HepG2 (cell line): ENCODE measurements around the gene MDM4. TPM values are rescaled to one million over a fixed set of nuclear protein-coding genes. Genes with fewer than 3 reads are reported as not detected.

Source experiments
- ATAC-seq: fragments of 200-7000 bp; cut with Tn5 transposase; 3 replicates; pipeline ENCODE4 v1.9.1; 2020; ENCODE audit warnings: mild to moderate bottlenecking, moderate library complexity
- BruUV-seq: library from RNA; stranded (reverse); fragments of 400-500 nt; replicated peaks from 2 replicates; lab custom pipeline; 2021; lab: Mats Ljungman, UMichigan
- CTCF ChIA-PET: fragments of 300-600 bp; formaldehyde crosslinking; extraction: SDS; loops from one replicate; lab custom pipeline; 2021; ENCODE audit warnings: low total read pairs, inconsistent platforms, low intra/inter-chr PET ratio; lab: Yijun Ruan, JAX
- POLR2A ChIA-PET: fragments of 350-600 bp; sonication (Branson Sonifier 250); formaldehyde crosslinking; loops from one replicate; lab custom pipeline; 2020; ENCODE audit warnings: antibody characterized with exemption, inconsistent platforms; lab: Yijun Ruan, JAX
- DNase-seq: peaks from one replicate; pipeline ENCODE4 v3.0.0-alpha.2; 2015; ENCODE audit warnings: low spot score
- FAIRE-seq: peaks from 3 replicates; lab custom pipeline; 2011; peaks lifted over from hg19 to GRCh38; lab: Jason Lieb, UNC
- H2AFZ ChIP-seq: one replicate; pipeline ENCODE4 v1.6.1; 2011; ENCODE audit warnings: low read length, inconsistent platforms
- H3K27ac ChIP-seq: fragments of 300-600 bp; 3 replicates; pipeline ENCODE4 v1.8.0; 2011; ENCODE audit warnings: mixed run types, mild to moderate bottlenecking, mixed read lengths, low read length, inconsistent platforms; ENCODE audit not compliant: insufficient read depth; ENCODE audit errors: extremely low read length
- H3K27me3 ChIP-seq, 2 experiments: fragments of 200-600 bp in 1 of 2; 2 replicates in 1 of 2; 3 replicates in 1 of 2; pipeline versions ENCODE4 v1.6.0 to v1.8.0; 2011; ENCODE audit warnings: low read length in 2 of 2, mild to moderate bottlenecking in 2 of 2, moderate library complexity in 2 of 2, inconsistent platforms in 1 of 2; ENCODE audit not compliant: insufficient read depth in 2 of 2, control insufficient read depth in 1 of 2
- H3K36me3 ChIP-seq, 2 experiments: fragments of 200-600 bp in 1 of 2; replicated peaks in 1 of 2; 2 replicates in 1 of 2; 3 replicates in 1 of 2; pipeline versions ENCODE4 v1.5.1 to v1.8.0; 2011; ENCODE audit warnings: low read length in 2 of 2, inconsistent platforms in 1 of 2; ENCODE audit not compliant: insufficient read depth in 2 of 2, control insufficient read depth in 1 of 2
- H3K4me1 ChIP-seq: 2 replicates; pipeline ENCODE4 v1.5.1; 2012; ENCODE audit warnings: low read length, inconsistent platforms; ENCODE audit not compliant: insufficient read depth
- H3K4me2 ChIP-seq: 2 replicates; pipeline ENCODE4 v1.6.0; 2011; ENCODE audit warnings: low read depth, low read length, inconsistent platforms
- H3K4me3 ChIP-seq, 3 experiments: fragments of 200-600 bp in 1 of 3; sonication (generic), shearing (Covaris generic) in 1 of 3; replicated peaks in 1 of 3; 2 replicates each; pipeline ENCODE4 v1.5.1; 2011 to 2016; ENCODE audit warnings: low read length in 3 of 3, inconsistent platforms in 2 of 3, low read depth in 2 of 3, mild to moderate bottlenecking in 2 of 3, control low read depth in 1 of 3, mixed read lengths in 1 of 3; ENCODE audit not compliant: insufficient read depth in 1 of 3
- H3K79me2 ChIP-seq: one replicate; pipeline ENCODE4 v1.6.1; 2011; ENCODE audit warnings: low read length, inconsistent platforms; ENCODE audit not compliant: insufficient read depth
- H3K9ac ChIP-seq: 2 replicates; pipeline ENCODE4 v1.6.0; 2011; ENCODE audit warnings: mild to moderate bottlenecking, low read depth, low read length, inconsistent platforms; ENCODE audit not compliant: insufficient read depth
- H3K9me3 ChIP-seq: 2 replicates; pipeline ENCODE4 v1.5.1; 2012; ENCODE audit warnings: mild to moderate bottlenecking, low read length
- H4K20me1 ChIP-seq: 2 replicates; pipeline ENCODE4 v1.6.0; 2011; ENCODE audit warnings: inconsistent platforms, mild to moderate bottlenecking, low read length, moderate library complexity; ENCODE audit not compliant: insufficient read depth
- ETV5 ChIP-seq: IDR thresholded peaks from 2 replicates; pipeline ENCODE4 v1.6.1; 2018; ENCODE audit warnings: missing biosample characterization, missing genetic modification reagents, inconsistent platforms, borderline replicate concordance
- MAFF ChIP-seq: IDR thresholded peaks from 2 replicates; pipeline ENCODE4 v1.6.1; 2011; ENCODE audit warnings: low read depth, low read length, improper control_type of control experiment
- MAFK ChIP-seq, 2 experiments: IDR thresholded peaks in 1 of 2; conservative IDR thresholded peaks in 1 of 2; 2 replicates each; pipeline ENCODE4 v1.6.1; 2011; ENCODE audit warnings: improper control_type of control experiment in 2 of 2, low read length in 2 of 2
- ZNF136 ChIP-seq: sonication (generic); formaldehyde crosslinking; IDR thresholded peaks from 2 replicates; pipeline ENCODE4 v1.8.1; 2022; ENCODE audit warnings: low read depth, mild to moderate bottlenecking, moderate library complexity, missing genetic modification reagents
- ZNF431 ChIP-seq: sonication (generic); formaldehyde crosslinking; IDR thresholded peaks from 2 replicates; pipeline ENCODE4 v1.9.0; 2022; ENCODE audit warnings: missing genetic modification reagents, low read depth, mild to moderate bottlenecking, borderline replicate concordance
- ZNF562 ChIP-seq: sonication (generic); formaldehyde crosslinking; IDR thresholded peaks from 2 replicates; pipeline ENCODE4 v1.8.0; 2022; ENCODE audit warnings: missing genetic modification reagents, borderline replicate concordance
- WGBS: methylation state at CpG from one replicate; pipeline ENCODE4 v1.1.6; 2017; ENCODE audit warnings: low lambda C conversion rate; 5-methylcytosine and 5-hydroxymethylcytosine counted together
- in situ Hi-C: cut with HindIII; loops from 2 replicates; pipeline ENCODE4 v1.10.0; 2017; ENCODE audit warnings: low pct_unique_long_range_greater_than_20kb; ENCODE audit not compliant: extremely low pct_ligation_motif_present
- intact Hi-C: fragments of 100-400 bp; cut with micrococcal nuclease; formaldehyde crosslinking; loops from one replicate; pipeline ENCODE4 v1.10.0; 2022; ENCODE audit not compliant: unreplicated experiment
- polyA plus RNA-seq, 8 experiments: library from polyadenylated mRNA; depleted of rRNA in 3 of 8; stranded (reverse) in 7 of 8; unstranded in 1 of 8; fragments of >200 nt; fragmentation: Illumina TruSeq in 4 of 8; extraction: Trizol in 4 of 8; gene quantifications; 2 replicates each; pipeline versions ENCODE4 v1.2.1 to v1.2.3, GENCODE V29; 2011 to 2016; ENCODE audit warnings: low read depth in 4 of 8, missing spikeins in 1 of 8, mixed read lengths in 1 of 8; ENCODE audit not compliant: insufficient read depth in 1 of 8
- total RNA-seq, 5 experiments: library from RNA; depleted of rRNA; stranded (reverse); fragments of >200 nt; fragmentation: Illumina TruSeq; extraction: Trizol; gene quantifications; 2 replicates each; pipeline ENCODE4 v1.2.3, GENCODE V29; 2016; ENCODE audit warnings: low read depth in 1 of 5
- TF ChIP-seq, protein P1 (sequence below): sonication (generic); formaldehyde crosslinking; IDR thresholded peaks from 2 replicates; pipeline ENCODE4 v1.8.1; 2022; ENCODE audit warnings: low read depth, mild to moderate bottlenecking, missing genetic modification reagents

Gene MDM4
- total and polyA plus RNA-seq, 2 of the 13 experiments (the other 11 are each of a cell fraction or from before 2014, with no cell fraction given) = 14.9 to 19.0 TPM

DNA sequence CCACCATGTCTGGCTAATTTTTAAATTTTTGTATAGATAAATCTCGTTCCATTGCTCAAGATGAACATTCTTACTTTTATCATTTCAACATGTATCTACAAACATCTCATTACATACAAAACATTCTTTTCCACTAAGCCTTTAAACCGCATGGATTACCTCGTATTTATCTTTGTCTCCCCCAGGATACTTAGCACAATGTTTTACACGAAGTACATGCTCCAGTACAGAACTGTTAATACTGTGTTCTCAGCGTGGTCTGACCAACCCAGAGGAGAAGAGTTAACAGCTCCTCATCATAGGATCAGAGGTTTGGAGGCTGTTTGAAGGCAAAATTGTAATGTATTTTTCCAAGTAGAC is 29.0 kb upstream of the MDM4 start:
- H3K4me2 ChIP-seq = no peak overlapping the region
- BruUV-seq = no TSS peak
- POLR2A ChIA-PET = no interaction called here
- no peaks in the 10 kb centered on the region for H3K27me3 ChIP-seq
- in situ Hi-C loops (no loop called here), intact Hi-C loops (no loop called here)
- CTCF ChIA-PET = no interaction called here
- H3K79me2 ChIP-seq = no peaks in the 10 kb centered on the region
- H3K27ac ChIP-seq = no peak overlapping the region
- H3K4me3 ChIP-seq = no peak overlapping the region
- no peaks in the 10 kb centered on the region for H3K36me3 ChIP-seq
- no peaks in the 10 kb centered on the region for H3K9me3 ChIP-seq
- DNase-seq (no peak), ATAC-seq (no peak), FAIRE-seq (no peak)
- WGBS = 72% methylated on average over 5 of the region's 5 CpGs
- H3K4me1 ChIP-seq = peaks cover 29% of the 10 kb centered on the region
- no peak overlapping the region for H2AFZ ChIP-seq
- H3K9ac ChIP-seq = no peak overlapping the region
- no peaks in the 10 kb centered on the region for H4K20me1 ChIP-seq
- TF ChIP-seq ZNF136 (CRISPR knock-in tag) (no peak), ZNF431 (CRISPR knock-in tag) (no peak), ZNF562 (no peak)
- TF ChIP-seq, protein P1, sequence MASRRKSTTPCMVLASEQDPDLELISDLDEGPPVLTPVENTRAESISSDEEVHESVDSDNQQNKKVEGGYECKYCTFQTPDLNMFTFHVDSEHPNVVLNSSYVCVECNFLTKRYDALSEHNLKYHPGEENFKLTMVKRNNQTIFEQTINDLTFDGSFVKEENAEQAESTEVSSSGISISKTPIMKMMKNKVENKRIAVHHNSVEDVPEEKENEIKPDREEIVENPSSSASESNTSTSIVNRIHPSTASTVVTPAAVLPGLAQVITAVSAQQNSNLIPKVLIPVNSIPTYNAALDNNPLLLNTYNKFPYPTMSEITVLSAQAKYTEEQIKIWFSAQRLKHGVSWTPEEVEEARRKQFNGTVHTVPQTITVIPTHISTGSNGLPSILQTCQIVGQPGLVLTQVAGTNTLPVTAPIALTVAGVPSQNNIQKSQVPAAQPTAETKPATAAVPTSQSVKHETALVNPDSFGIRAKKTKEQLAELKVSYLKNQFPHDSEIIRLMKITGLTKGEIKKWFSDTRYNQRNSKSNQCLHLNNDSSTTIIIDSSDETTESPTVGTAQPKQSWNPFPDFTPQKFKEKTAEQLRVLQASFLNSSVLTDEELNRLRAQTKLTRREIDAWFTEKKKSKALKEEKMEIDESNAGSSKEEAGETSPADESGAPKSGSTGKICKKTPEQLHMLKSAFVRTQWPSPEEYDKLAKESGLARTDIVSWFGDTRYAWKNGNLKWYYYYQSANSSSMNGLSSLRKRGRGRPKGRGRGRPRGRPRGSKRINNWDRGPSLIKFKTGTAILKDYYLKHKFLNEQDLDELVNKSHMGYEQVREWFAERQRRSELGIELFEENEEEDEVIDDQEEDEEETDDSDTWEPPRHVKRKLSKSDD (CRISPR knock-in tag) = no peak

DNA sequence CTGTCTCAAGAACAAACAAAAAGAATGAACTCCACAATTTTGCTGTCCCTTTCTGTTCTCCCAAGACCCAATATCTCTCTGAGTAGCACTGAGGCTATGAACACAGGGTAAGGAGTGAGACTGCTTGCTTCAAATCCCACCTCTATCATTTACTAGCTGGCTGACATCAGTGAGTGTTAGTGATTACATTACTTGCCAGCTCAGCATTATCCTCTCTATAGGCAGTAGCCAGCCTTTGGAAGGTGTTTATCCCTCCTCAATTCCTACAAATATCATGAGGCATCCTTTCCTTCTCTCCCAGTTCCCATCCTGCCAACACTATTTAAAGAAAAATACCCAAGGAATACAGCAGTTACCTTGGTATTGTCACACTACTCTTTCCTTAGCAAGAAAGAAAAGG is 24.6 kb upstream of the MDM4 start:
- POLR2A ChIA-PET = no interaction called here
- peaks cover 0 to 16% of the 10 kb centered on the region in 2 experiments; a peak in 3 of 5 replicates for H3K27me3 ChIP-seq
- H3K9ac ChIP-seq = no peak overlapping the region
- TF ChIP-seq ETV5 (CRISPR knock-in tag) (no peak), MAFF (peak; percentile 84), MAFK (conservative IDR thresholded peaks at IDR 0.05 in 1 of 2, IDR thresholded peaks at IDR 0.05 in 1 of 2; ENCODE audit: low read length in 2 of 2) (peak; percentile 89 to 91)
- no peak overlapping the region for H2AFZ ChIP-seq
- H3K36me3 ChIP-seq = no peaks in the 10 kb centered on the region
- no peaks in the 10 kb centered on the region for H4K20me1 ChIP-seq
- no peaks in the 10 kb centered on the region for H3K9me3 ChIP-seq
- FAIRE-seq (no peak), ATAC-seq (no peak), DNase-seq (no peak)
- intact Hi-C loops = no loop called here
- no peak overlapping the region for H3K4me2 ChIP-seq
- H3K4me1 ChIP-seq = peaks cover 35% of the 10 kb centered on the region
- no peaks in the 10 kb centered on the region for H3K79me2 ChIP-seq
- no peak overlapping the region for H3K4me3 ChIP-seq
- in situ Hi-C loops = no loop called here
- BruUV-seq = no TSS peak
- H3K27ac ChIP-seq = no peak overlapping the region
- CTCF ChIA-PET = no interaction called here
